ENCODE measurements around the gene PIK3C3. TPM values are rescaled to one million over a fixed set of nuclear protein-coding genes. Genes with fewer than 3 reads are reported as not detected.
A peak's percentile ranks its signal among the peaks of the same experiment; 100 is the strongest.

Gene PIK3C3
- total RNA-seq, result 10 to 100 TPM; 51.7 to 65.8 TPM

DNA sequence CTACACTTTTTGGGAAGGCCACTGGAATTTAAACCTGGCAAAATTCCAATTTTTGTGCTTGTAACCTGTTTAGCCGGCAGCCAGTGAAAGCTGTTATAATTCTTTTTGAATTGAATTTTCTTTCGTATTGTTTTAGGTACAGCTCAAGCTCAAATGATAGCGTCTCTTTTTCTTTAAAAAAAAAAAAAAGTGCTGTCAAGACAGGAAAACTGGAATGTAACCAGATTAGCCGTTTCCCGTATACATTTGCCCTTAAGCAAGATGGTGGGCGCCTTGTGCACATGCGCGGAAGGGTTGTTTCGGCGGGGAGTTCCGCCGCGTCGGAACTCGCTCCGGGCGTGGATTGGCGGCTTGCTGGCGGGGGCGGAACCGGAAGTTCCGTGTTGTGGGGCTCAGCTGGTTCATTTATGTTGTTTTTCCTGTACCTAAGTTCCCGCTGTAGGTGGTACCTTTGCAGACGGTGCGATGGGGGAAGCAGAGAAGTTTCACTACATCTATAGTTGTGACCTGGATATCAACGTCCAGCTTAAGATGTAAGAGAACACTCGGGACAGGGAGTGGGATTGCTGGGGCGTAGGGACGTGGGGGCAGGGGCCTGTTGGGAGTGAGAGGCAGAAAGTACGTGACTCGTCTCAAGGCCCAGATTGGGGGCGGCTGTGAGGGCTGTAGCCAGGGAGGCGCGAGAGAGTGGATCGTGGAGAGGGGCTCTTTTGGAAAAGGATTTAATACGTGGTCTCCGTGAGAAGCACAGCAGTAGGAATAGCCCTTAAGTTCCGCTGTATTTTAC is at the start of gene PIK3C3:
PIK3C3 (plus strand) TSS at position 408 of the 787 bp plus-strand sequence; CDS start at position 466, 58 bp downstream.
- Mint-ChIP-seq H3K9me3 (no peaks in the 10 kb centered on the region), H3K4me3 (peak within 1 kb of the TSS; percentile 100), H3K27me3 (peaks cover 2% of the 10 kb centered on the region), H3K27ac (peak within 1 kb of the TSS; percentile 99), H3K36me3 (peaks cover 16% of the 10 kb centered on the region), H3K4me1 (peaks cover 21% of the 10 kb centered on the region)
- POLR2A ChIA-PET, result interaction anchor here (1.2 to 1.4 kb wide), 4 partner anchors 11 to 28 kb away, joined by 3 to 6 read pairs (median 4); no protein-coding TSS in a partner anchor
- ATAC-seq (ENCODE audit: low read depth), result peak; percentile 98
- peak; percentile 93 for DNase-seq

GRCh38 chr18:41905786-41906527 is 49.1 kb upstream of the PIK3C3 start:
- Mint-ChIP-seq H3K4me3 (peak overlapping the region; percentile 11), H3K36me3 (no peaks in the 10 kb centered on the region), H3K4me1 (peaks cover 11% of the 10 kb centered on the region), H3K27me3 (peaks cover 13% of the 10 kb centered on the region), H3K27ac (no peak overlapping the region), H3K9me3 (no peaks in the 10 kb centered on the region)
- POLR2A ChIA-PET, result no interaction called here
- no peak for ATAC-seq (ENCODE audit: low read depth)
- DNase-seq, result no peak

DNA sequence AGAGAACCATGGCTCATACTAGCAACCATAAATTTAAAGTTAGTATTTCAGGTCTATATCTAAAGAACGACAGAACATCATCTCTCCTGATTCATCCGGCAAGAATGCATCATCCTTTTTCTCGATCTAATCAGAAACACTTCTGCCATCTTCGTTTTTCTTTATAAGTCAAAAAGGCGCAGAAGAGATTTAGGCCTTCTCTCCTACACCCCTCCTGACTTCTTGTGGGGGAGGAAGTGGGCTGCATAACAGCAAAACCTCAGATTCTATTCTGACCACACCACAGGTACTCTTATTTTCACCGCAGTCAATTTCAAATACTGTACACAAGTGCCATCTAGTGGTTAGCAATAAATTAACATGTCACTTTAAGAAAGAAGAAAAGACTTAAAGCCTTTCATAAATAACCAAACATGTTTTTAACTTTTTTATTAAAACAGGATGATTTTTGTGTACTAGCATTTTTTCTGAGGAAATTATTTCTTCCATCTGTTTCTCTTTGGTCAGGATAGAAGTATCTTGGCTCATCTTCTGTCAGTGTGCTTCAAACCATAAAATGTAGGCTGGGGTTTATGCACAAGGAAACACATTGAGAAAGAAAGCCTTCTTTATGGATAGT is 48.4 kb upstream of the PIK3C3 start:
- ATAC-seq (ENCODE audit: low read depth) (peak; percentile 92), DNase-seq (no peak)
- POLR2A ChIA-PET, result no interaction called here
- Mint-ChIP-seq H3K27ac (no peak overlapping the region), H3K4me3 (peak overlapping the region; percentile 11), H3K9me3 (no peaks in the 10 kb centered on the region), H3K27me3 (peaks cover 13% of the 10 kb centered on the region), H3K4me1 (peaks cover 11% of the 10 kb centered on the region), H3K36me3 (no peaks in the 10 kb centered on the region)

DNA sequence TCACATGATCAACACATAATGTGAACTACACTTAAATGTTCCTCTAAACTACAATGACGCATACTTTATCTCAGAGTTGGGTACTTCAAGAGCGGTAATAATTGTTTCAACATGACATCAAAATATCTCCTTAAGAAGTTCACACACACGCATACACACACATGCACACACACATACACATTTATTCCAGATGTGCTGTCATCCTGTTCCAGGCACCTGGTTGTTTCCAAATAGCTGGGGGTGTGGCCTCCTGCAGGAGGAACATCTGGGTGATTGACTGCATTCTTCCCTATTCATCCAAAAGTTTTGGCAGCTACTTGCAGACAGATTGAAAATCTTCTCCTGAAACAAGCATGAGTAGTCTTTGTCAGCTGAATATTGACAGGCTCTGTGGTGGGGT is 37.9 kb upstream of the PIK3C3 start:
- DNase-seq (no peak), ATAC-seq (ENCODE audit: low read depth) (no peak)
- POLR2A ChIA-PET, result no interaction called here
- no peak overlapping the region for H3K27ac Mint-ChIP-seq
- no peaks in the 10 kb centered on the region for H3K36me3 Mint-ChIP-seq
- peaks cover 26% of the 10 kb centered on the region for H3K27me3 Mint-ChIP-seq
- H3K9me3 Mint-ChIP-seq, result no peaks in the 10 kb centered on the region
- no peaks in the 10 kb centered on the region for H3K4me1 Mint-ChIP-seq
- no peak overlapping the region for H3K4me3 Mint-ChIP-seq

- POLR2A ChIA-PET, result no interaction called here
- Mint-ChIP-seq H3K4me3 (no peak overlapping the region), H3K4me1 (no peaks in the 10 kb centered on the region), H3K27me3 (peaks cover 23% of the 10 kb centered on the region), H3K9me3 (no peaks in the 10 kb centered on the region), H3K27ac (no peak overlapping the region), H3K36me3 (no peaks in the 10 kb centered on the region)
- ATAC-seq (ENCODE audit: low read depth) (no peak), DNase-seq (no peak)
These were observed 33.3 kb upstream of the PIK3C3 start for GRCh38 chr18:41921770-41922169.

DNA sequence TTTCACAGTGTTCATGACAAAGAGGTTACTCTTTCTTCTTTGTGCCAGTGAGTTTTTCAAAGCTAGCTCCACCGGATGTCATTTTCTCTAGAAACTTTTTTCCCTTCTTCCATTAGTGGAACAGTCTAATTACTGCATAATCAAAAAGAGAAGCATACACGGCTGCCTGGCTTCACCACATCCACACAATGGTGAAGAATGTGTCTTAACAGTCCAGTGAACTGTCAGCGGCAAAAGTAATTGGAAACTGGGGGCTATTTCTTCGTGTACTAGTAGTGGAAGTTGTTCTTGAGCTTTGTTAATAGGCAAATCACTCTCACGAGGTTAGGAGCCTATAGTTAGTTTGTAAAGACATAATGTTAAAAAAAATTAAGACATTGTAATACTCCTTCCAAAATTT is 32.9 kb upstream of the PIK3C3 start:
- Mint-ChIP-seq H3K27me3 (peaks cover 22% of the 10 kb centered on the region), H3K36me3 (no peaks in the 10 kb centered on the region), H3K4me3 (no peak overlapping the region), H3K27ac (no peak overlapping the region), H3K9me3 (no peaks in the 10 kb centered on the region), H3K4me1 (no peaks in the 10 kb centered on the region)
- ATAC-seq (ENCODE audit: low read depth) (no peak), DNase-seq (no peak)
- POLR2A ChIA-PET, result no interaction called here

DNA sequence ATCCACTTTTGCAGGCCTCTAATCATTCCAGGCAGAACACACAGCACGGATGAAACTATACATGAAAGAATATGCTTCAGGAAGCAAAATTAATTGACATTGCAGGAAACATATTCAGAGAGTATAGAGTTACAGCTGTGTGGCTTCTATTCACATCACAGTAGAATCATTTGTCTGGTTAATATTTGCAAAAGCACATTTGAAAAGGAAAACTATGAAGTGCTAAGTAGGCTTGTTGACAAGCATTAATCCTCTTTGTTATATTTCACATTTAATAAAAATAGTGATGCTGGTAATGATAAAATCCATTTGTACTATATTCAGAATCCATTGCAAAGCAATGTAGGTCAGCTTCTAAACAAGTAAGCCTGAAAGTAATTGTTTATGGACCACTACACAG is 32.2 kb upstream of the PIK3C3 start:
- Mint-ChIP-seq H3K4me1 (no peaks in the 10 kb centered on the region), H3K9me3 (no peaks in the 10 kb centered on the region), H3K36me3 (no peaks in the 10 kb centered on the region), H3K27ac (no peak overlapping the region), H3K27me3 (peaks cover 21% of the 10 kb centered on the region), H3K4me3 (no peak overlapping the region)
- POLR2A ChIA-PET, result no interaction called here
- ATAC-seq (ENCODE audit: low read depth) (no peak), DNase-seq (no peak)

GRCh38 chr18:41923446-41923845 is 31.6 kb upstream of the PIK3C3 start:
- Mint-ChIP-seq H3K36me3 (no peaks in the 10 kb centered on the region), H3K27me3 (peaks cover 21% of the 10 kb centered on the region), H3K4me1 (no peaks in the 10 kb centered on the region), H3K4me3 (no peak overlapping the region), H3K9me3 (no peaks in the 10 kb centered on the region), H3K27ac (no peak overlapping the region)
- ATAC-seq (ENCODE audit: low read depth) (no peak), DNase-seq (no peak)
- POLR2A ChIA-PET, result no interaction called here

DNA sequence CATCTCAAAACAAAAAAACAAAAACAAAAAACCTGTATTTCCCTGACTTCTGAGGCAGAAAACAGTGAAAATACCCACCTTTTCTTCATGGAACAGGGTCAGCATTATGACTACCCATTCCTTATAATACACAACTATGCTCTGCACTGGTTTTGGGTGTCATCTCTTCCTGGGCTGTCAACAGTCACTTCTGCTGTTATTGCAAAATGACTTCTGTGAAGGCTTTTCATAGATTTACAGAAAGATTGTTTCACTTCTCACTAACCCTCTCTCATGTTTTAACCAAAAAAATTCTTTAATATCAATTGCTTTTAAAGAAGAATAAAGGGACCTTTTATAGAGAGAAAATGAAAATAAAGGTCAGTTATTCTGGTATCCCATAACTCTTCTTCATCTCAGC is 26.5 kb upstream of the PIK3C3 start:
- Mint-ChIP-seq H3K27me3 (peaks cover 6% of the 10 kb centered on the region), H3K36me3 (no peaks in the 10 kb centered on the region), H3K9me3 (no peaks in the 10 kb centered on the region), H3K4me3 (no peak overlapping the region), H3K4me1 (no peaks in the 10 kb centered on the region), H3K27ac (no peak overlapping the region)
- DNase-seq (no peak), ATAC-seq (ENCODE audit: low read depth) (no peak)
- POLR2A ChIA-PET, result no interaction called here

GRCh38 chr18:41932899-41933298 is 22.1 kb upstream of the PIK3C3 start:
- Mint-ChIP-seq H3K4me3 (no peak overlapping the region), H3K36me3 (no peaks in the 10 kb centered on the region), H3K27ac (no peak overlapping the region), H3K27me3 (peaks cover 7% of the 10 kb centered on the region), H3K4me1 (no peaks in the 10 kb centered on the region), H3K9me3 (no peaks in the 10 kb centered on the region)
- POLR2A ChIA-PET, result no interaction called here
- ATAC-seq (ENCODE audit: low read depth), result no peak
- DNase-seq, result no peak

DNA sequence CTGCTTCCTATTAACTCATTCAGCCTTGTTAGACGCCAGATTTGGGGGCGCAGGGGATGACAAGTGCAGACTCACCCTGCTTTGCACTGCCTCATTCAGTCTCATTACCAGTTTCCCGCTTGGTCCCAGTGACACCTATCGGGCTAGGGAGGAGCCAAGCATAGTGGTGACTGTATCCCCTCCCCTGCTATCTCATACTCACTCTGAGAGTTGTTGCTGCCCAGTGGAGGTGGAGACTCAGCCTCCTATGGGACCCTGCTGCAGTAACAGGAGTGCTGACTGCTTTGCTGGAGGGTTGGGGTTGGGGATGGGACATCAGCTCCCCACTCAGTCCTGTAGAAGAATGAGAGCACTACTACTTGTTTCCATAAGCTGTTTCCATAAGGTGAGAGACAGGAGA is 21.3 kb upstream of the PIK3C3 start:
- POLR2A ChIA-PET, result no interaction called here
- Mint-ChIP-seq H3K4me3 (no peak overlapping the region), H3K27me3 (peaks cover 7% of the 10 kb centered on the region), H3K9me3 (no peaks in the 10 kb centered on the region), H3K36me3 (no peaks in the 10 kb centered on the region), H3K4me1 (no peaks in the 10 kb centered on the region), H3K27ac (no peak overlapping the region)
- ATAC-seq (ENCODE audit: low read depth) (no peak), DNase-seq (no peak)

GRCh38 chr18:41936471-41937134 is 18.4 kb upstream of the PIK3C3 start:
- Mint-ChIP-seq H3K9me3 (no peaks in the 10 kb centered on the region), H3K4me3 (no peak overlapping the region), H3K4me1 (no peaks in the 10 kb centered on the region), H3K36me3 (no peaks in the 10 kb centered on the region), H3K27ac (no peak overlapping the region), H3K27me3 (peaks cover 7% of the 10 kb centered on the region)
- DNase-seq, result no peak
- POLR2A ChIA-PET, result no interaction called here
- ATAC-seq (ENCODE audit: low read depth), result no peak

GRCh38 chr18:41938445-41938844 is 16.6 kb upstream of the PIK3C3 start:
- POLR2A ChIA-PET, result no interaction called here
- no peak for ATAC-seq (ENCODE audit: low read depth)

More at GRCh38 chr18:41938445-41938844, 16.6 kb upstream of the PIK3C3 start:
- H3K4me1 Mint-ChIP-seq, result peaks cover 2% of the 10 kb centered on the region
- H3K4me3 Mint-ChIP-seq, result no peak overlapping the region
- peaks cover 7% of the 10 kb centered on the region for H3K27me3 Mint-ChIP-seq
- no peak for DNase-seq
- no peaks in the 10 kb centered on the region for H3K9me3 Mint-ChIP-seq
- H3K27ac Mint-ChIP-seq, result no peak overlapping the region
- H3K36me3 Mint-ChIP-seq, result no peaks in the 10 kb centered on the region

Data from activated naive CD8-positive, alpha-beta T cell treated with anti-CD3 and anti-CD28 coated beads, Interleukin-2, amount 10 ng/mL, durations not matched to agents 7 days and 5 days (primary cell).